H1 (cell line): ENCODE data around the gene CHPT1. TPM values are rescaled to one million over a fixed set of nuclear protein-coding genes. Genes with fewer than 3 reads are reported as not detected.

Experiments used
- CTCF ChIA-PET: fragments of 300-600 bp; sonication (Branson Sonifier 250); formaldehyde crosslinking; loops from one replicate; lab custom pipeline; 2021; ENCODE audit not compliant: partially characterized antibody; lab: Charles Lee
- POLR2A ChIA-PET: fragments of 300-600 bp; sonication (Branson Sonifier 250); formaldehyde crosslinking; loops from one replicate; lab custom pipeline; 2021; ENCODE audit warnings: inconsistent platforms; ENCODE audit not compliant: partially characterized antibody; lab: Charles Lee
- DNase-seq, 2 experiments: peaks; one replicate each; pipeline versions ENCODE4 v3.0.0 to v3.0.0-alpha.2; 2010 to 2022; ENCODE audit warnings: low spot score in 2 of 2, low read depth in 1 of 2, mixed read lengths in 1 of 2
- FAIRE-seq: peaks from 2 replicates; lab custom pipeline; 2011; peaks lifted over from hg19 to GRCh38; lab: Jason Lieb, UNC
- H2AFZ ChIP-seq: 2 replicates; pipeline ENCODE4 v1.8.1; 2012; ENCODE audit warnings: low read length, inconsistent platforms
- H2AK5ac ChIP-seq: 2 replicates; pipeline ENCODE4 v1.6.1; 2013; ENCODE audit warnings: low read depth, low read length
- H2BK120ac ChIP-seq: replicated peaks from 2 replicates; pipeline ENCODE3; 2013; ENCODE audit warnings: low read depth, low read length, inconsistent platforms
- H2BK12ac ChIP-seq: 2 replicates; pipeline ENCODE4 v1.6.1; 2013; ENCODE audit warnings: low read depth, low read length
- H2BK15ac ChIP-seq: 2 replicates; pipeline ENCODE4 v1.6.1; 2013; ENCODE audit warnings: low read length
- H2BK20ac ChIP-seq: 2 replicates; pipeline ENCODE4 v1.6.1; 2013; ENCODE audit warnings: low read length
- H2BK5ac ChIP-seq: 2 replicates; pipeline ENCODE4 v1.6.1; 2013; ENCODE audit warnings: low read depth, low read length
- H3K14ac ChIP-seq: 2 replicates; pipeline ENCODE4 v1.6.1; 2013; ENCODE audit warnings: inconsistent platforms; ENCODE audit not compliant: insufficient read length
- H3K18ac ChIP-seq: 2 replicates; pipeline ENCODE4 v1.6.1; 2013; ENCODE audit warnings: low read length; ENCODE audit errors: extremely low read depth
- H3K23ac ChIP-seq: 2 replicates; pipeline ENCODE4 v1.6.1; 2013; ENCODE audit warnings: inconsistent platforms; ENCODE audit not compliant: insufficient read length
- H3K23me2 ChIP-seq: 2 replicates; pipeline ENCODE4 v1.6.1; 2013; ENCODE audit warnings: low read depth, low read length
- H3K27ac ChIP-seq: 2 replicates; pipeline ENCODE4 v1.6.1; 2011; ENCODE audit warnings: low read depth, low read length, inconsistent platforms
- H3K27me3 ChIP-seq, 4 experiments: replicated peaks in 1 of 4; 1 replicate in 1 of 4; 2 replicates in 3 of 4; pipeline versions ENCODE4 v1.6.1 to v1.8.1; 2011 to 2013; ENCODE audit warnings: low read length in 3 of 4, mild to moderate bottlenecking in 3 of 4, inconsistent platforms in 2 of 4, mixed read lengths in 2 of 4, moderate library complexity in 1 of 4; ENCODE audit not compliant: control insufficient read depth in 3 of 4, insufficient read depth in 3 of 4; ENCODE audit errors: extremely low read depth in 1 of 4
- H3K36me3 ChIP-seq, 4 experiments: 2 replicates each; pipeline versions ENCODE4 v1.6.1 to v1.8.1; 2011 to 2013; ENCODE audit warnings: mild to moderate bottlenecking in 4 of 4, low read length in 3 of 4, moderate library complexity in 2 of 4, control low read depth in 1 of 4, inconsistent platforms in 1 of 4; ENCODE audit not compliant: insufficient read depth in 4 of 4, control insufficient read depth in 2 of 4
- H3K4ac ChIP-seq: replicated peaks from 2 replicates; pipeline ENCODE3; 2013; ENCODE audit warnings: low read length, low read depth, mixed read lengths, inconsistent platforms; ENCODE audit not compliant: insufficient read length
- H3K4me1 ChIP-seq, 4 experiments: replicated peaks in 1 of 4; 1 replicate in 1 of 4; 2 replicates in 3 of 4; pipeline versions ENCODE4 v1.6.1 to v1.8.1; 2011 to 2013; ENCODE audit warnings: low read length in 3 of 4, inconsistent platforms in 2 of 4, mixed read lengths in 1 of 4; ENCODE audit not compliant: insufficient read depth in 4 of 4, control insufficient read depth in 3 of 4
- H3K4me2 ChIP-seq, 2 experiments: 2 replicates each; pipeline versions ENCODE4 v1.6.1 to v1.8.1; 2011 to 2013; ENCODE audit warnings: low read depth in 2 of 2, low read length in 2 of 2, control low read depth in 1 of 2, inconsistent platforms in 1 of 2, mild to moderate bottlenecking in 1 of 2; ENCODE audit not compliant: insufficient read depth in 1 of 2
- H3K4me3 ChIP-seq, 4 experiments: fragments of 200-600, 300-600 bp in 1 of 4; sonication (generic), shearing (Covaris generic), sonication (Bioruptor Twin) in 1 of 4; 2 replicates each; pipeline versions ENCODE4 v1.5.1 to v1.8.1; 2011 to 2016; ENCODE audit warnings: low read length in 4 of 4, low read depth in 3 of 4, control low read depth in 2 of 4, inconsistent platforms in 2 of 4, mild to moderate bottlenecking in 2 of 4, mixed read lengths in 1 of 4, moderate library complexity in 1 of 4; ENCODE audit not compliant: insufficient read depth in 2 of 4; ENCODE audit errors: extremely low read depth in 1 of 4
- H3K56ac ChIP-seq: replicated peaks from 2 replicates; pipeline ENCODE3; 2013; ENCODE audit warnings: low read depth, mild to moderate bottlenecking, mixed read lengths, low read length, inconsistent platforms; ENCODE audit not compliant: insufficient read length
- H3K79me1 ChIP-seq: 2 replicates; pipeline ENCODE4 v1.6.1; 2013; ENCODE audit warnings: low read depth, low read length, control low read depth
- H3K79me2 ChIP-seq, 2 experiments: 2 replicates each; pipeline versions ENCODE4 v1.6.1 to v1.8.1; 2012 to 2013; ENCODE audit warnings: low read length in 2 of 2, mild to moderate bottlenecking in 2 of 2, inconsistent platforms in 1 of 2; ENCODE audit not compliant: insufficient read depth in 2 of 2, control insufficient read depth in 1 of 2
- H3K9ac ChIP-seq, 4 experiments: replicated peaks in 1 of 4; 1 replicate in 1 of 4; 2 replicates in 3 of 4; pipeline versions ENCODE4 v1.6.1 to v1.8.1; 2011 to 2013; ENCODE audit warnings: low read depth in 3 of 4, low read length in 3 of 4, control low read depth in 2 of 4, mild to moderate bottlenecking in 2 of 4, moderate library complexity in 2 of 4, inconsistent platforms in 1 of 4; ENCODE audit errors: extremely low read depth in 1 of 4
- H3K9me3 ChIP-seq, 2 experiments: 2 replicates each; pipeline versions ENCODE4 v1.6.1 to v1.8.1; 2012 to 2013; ENCODE audit warnings: mild to moderate bottlenecking in 2 of 2, moderate library complexity in 2 of 2, control low read depth in 1 of 2, inconsistent platforms in 1 of 2, low read depth in 1 of 2, low read length in 1 of 2, mixed read lengths in 1 of 2; ENCODE audit not compliant: insufficient read depth in 2 of 2
- H4K20me1 ChIP-seq, 2 experiments: replicated peaks in 1 of 2; 2 replicates each; pipeline versions ENCODE3 to v1.8.1; 2011 to 2013; ENCODE audit warnings: inconsistent platforms in 2 of 2, low read length in 2 of 2, mild to moderate bottlenecking in 1 of 2; ENCODE audit not compliant: insufficient read depth in 2 of 2, control insufficient read depth in 1 of 2
- H4K5ac ChIP-seq: 2 replicates; pipeline ENCODE4 v1.6.1; 2013; ENCODE audit warnings: low read length, low read depth, mixed read lengths, inconsistent platforms; ENCODE audit not compliant: insufficient read length
- H4K8ac ChIP-seq: 2 replicates; pipeline ENCODE4 v1.8.0; 2013; ENCODE audit warnings: mild to moderate bottlenecking, moderate library complexity, low read length, inconsistent platforms; ENCODE audit not compliant: insufficient read depth; ENCODE audit errors: extremely low read depth
- H4K91ac ChIP-seq: replicated peaks from 2 replicates; pipeline ENCODE3; 2013; ENCODE audit warnings: low read length, mixed read lengths, inconsistent platforms; ENCODE audit not compliant: insufficient read length
- EP300 ChIP-seq, 2 experiments: IDR thresholded peaks; 1 replicate in 1 of 2; 2 replicates in 1 of 2; pipeline ENCODE4 v1.6.1; 2011 to 2012; ENCODE audit warnings: low read depth in 2 of 2, low read length in 2 of 2, mild to moderate bottlenecking in 2 of 2, borderline replicate concordance in 1 of 2, inconsistent platforms in 1 of 2, moderate library complexity in 1 of 2
- MAX ChIP-seq: IDR thresholded peaks from 2 replicates; pipeline ENCODE4 v1.6.1; 2012; ENCODE audit warnings: inconsistent platforms
- SP4 ChIP-seq: IDR thresholded peaks from 2 replicates; pipeline ENCODE4 v1.6.1; 2012; ENCODE audit warnings: low read length, inconsistent platforms
- WGBS, 2 experiments: shearing (Covaris generic) in 1 of 2; methylation state at CpG; one replicate each; pipeline versions ENCODE4 v1.1.6 to v1.1.7; 2013 to 2015; ENCODE audit warnings: low lambda C conversion rate in 2 of 2, mixed read lengths in 2 of 2, inconsistent platforms in 1 of 2, low coverage in 1 of 2, missing lambda C conversion rate in 1 of 2; ENCODE audit not compliant: insufficient replicate concordance in 2 of 2, insufficient coverage in 1 of 2, insufficient read length in 1 of 2; ENCODE audit errors: extremely low coverage in 1 of 2, missing lambda C conversion rate in 1 of 2; 5-methylcytosine and 5-hydroxymethylcytosine counted together
- polyA plus RNA-seq, 7 experiments: library from polyadenylated mRNA; depleted of rRNA in 3 of 7; stranded (reverse) in 5 of 7; unstranded in 2 of 7; fragments of >200 nt in 5 of 7; fragments of 200-250 nt in 2 of 7; gene quantifications; 1 replicate in 5 of 7; 2 replicates in 1 of 7; 4 replicates in 1 of 7; pipeline versions ENCODE4 v1.2.1 to v1.2.3, GENCODE V29; 2011 to 2013; ENCODE audit warnings: missing spikeins in 2 of 7, mixed read lengths in 2 of 7
- total RNA-seq: library from RNA; stranded (reverse); fragmentation: NEBNext Ultra II Directional; extraction: Animal tissue kit (Norgen Biotek cat#: 25700); gene quantifications from 2 replicates; pipeline ENCODE4 v1.2.1, GENCODE V29; 2021

The CHPT1 gene
- total and polyA plus RNA-seq, 2 of the 8 experiments (the other 6 are each of a cell fraction or from before 2014, with no cell fraction given), result 13.3 to 22.5 TPM

GRCh38 chr12:101769865-101770264, 72.4 kb downstream of the CHPT1 start:
- Histone ChIP-seq H3K23me2 (no peaks in the 10 kb centered on the region), H3K23ac (no peak overlapping the region), H3K9me3 (no peaks in the 10 kb centered on the region), H3K4me1 (no peaks in the 10 kb centered on the region), H3K9ac (no peak overlapping the region), H2BK15ac (no peak overlapping the region), H3K27ac (no peak overlapping the region), H4K20me1 (peaks cover 0 to 2% of the 10 kb centered on the region in 2 experiments), H3K18ac (no peak overlapping the region), H3K14ac (no peak overlapping the region), H2BK12ac (no peak overlapping the region), H3K4ac (no peak overlapping the region), H2BK120ac (no peak overlapping the region), H3K4me2 (no peak overlapping the region), H3K56ac (no peak overlapping the region), H4K8ac (no peak overlapping the region), H2AFZ (no peak overlapping the region), H2BK5ac (no peak overlapping the region), H3K36me3 (peaks cover 11 to 56% (median 25%) of the 10 kb centered on the region in 4 experiments), H4K5ac (no peak overlapping the region), H2BK20ac (no peak overlapping the region), H4K91ac (no peak overlapping the region), H3K27me3 (no peaks in the 10 kb centered on the region), H3K79me1 (no peaks in the 10 kb centered on the region; the same call in 1 of the 2 replicates), H2AK5ac (no peak overlapping the region), H3K79me2 (no peaks in the 10 kb centered on the region), H3K4me3 (no peak overlapping the region)
- DNase-seq, result no peak
- WGBS, 2 experiments, result 87% methylated on average over 5 of the region's 5 CpGs; no CpG with 5 or more reads in 1 of the 2 experiments
- CTCF ChIA-PET, result interaction anchor here (0.8 to 3.6 kb wide), 6 partner anchors 10 to 69 kb away, joined by 3 to 21 read pairs (median 6); partner anchors contain the start of gene GNPTAB
- POLR2A ChIA-PET, result interaction anchor here (0.6 kb wide), 1 partner anchor 248 kb away, joined by 3 read pairs; no protein-coding TSS in a partner anchor
- FAIRE-seq, result no peak
- TF ChIP-seq MAX (no peak), EP300 (IDR thresholded peaks at IDR 0.05; ENCODE audit: borderline replicate concordance in 1 of 2, low read depth in 2 of 2, low read length in 2 of 2) (no peak), SP4 (no peak)
